GM18867 (cell line): ENCODE data around the gene CSF3R.

Experiments used
- ATAC-seq: cut with Tn5 transposase; IDR thresholded peaks from one replicate; pipeline ENCODE4 v1.9.1; 2021; ENCODE audit warnings: mild to moderate bottlenecking, moderate library complexity; ENCODE audit not compliant: unreplicated experiment

The CSF3R gene

GRCh38 chr1:36421649-36422048 is 61.1 kb downstream of the CSF3R start:
- ATAC-seq: no peak

- ATAC-seq: no peak
These were observed 61.8 kb downstream of the CSF3R start for GRCh38 chr1:36420836-36421317.

GRCh38 chr1:36420409-36420808 is 62.3 kb downstream of the CSF3R start:
- no peak for ATAC-seq

- no peak for ATAC-seq
These were observed 63.1 kb downstream of the CSF3R start for GRCh38 chr1:36419569-36419968.

- ATAC-seq: no peak
These were observed 63.6 kb downstream of the CSF3R start for GRCh38 chr1:36419140-36419539.

GRCh38 chr1:36417931-36418330 is 64.8 kb downstream of the CSF3R start:
- no peak for ATAC-seq
